ENCODE measurements around the gene PHACTR4. TPM values are rescaled to one million over a fixed set of nuclear protein-coding genes. Genes with fewer than 3 reads are reported as not detected.

PHACTR4 gene
- total and polyA plus RNA-seq, 2 donors (not counting 3 experiments of a cell fraction or from before 2014, with no cell fraction given) = 25.4 to 61.0 TPM

DNA sequence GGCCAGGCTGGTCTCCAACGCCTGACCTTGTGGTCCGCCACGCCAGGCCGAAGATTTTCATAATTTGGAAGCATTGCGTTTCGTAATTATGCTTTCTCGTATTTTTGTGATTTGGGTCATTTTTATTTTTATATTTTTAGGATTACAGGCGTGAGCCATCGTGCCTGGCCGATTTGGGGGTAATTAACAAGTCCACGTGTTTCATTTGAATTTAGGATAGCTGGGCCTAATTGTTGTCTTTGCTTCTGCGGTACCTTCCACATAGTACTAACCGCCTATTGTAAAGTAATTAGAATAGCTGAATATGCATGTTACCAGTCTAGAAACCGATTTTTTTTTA, 137.3 kb downstream of the PHACTR4 start:
- Histone ChIP-seq H4K20me1 (replicated peaks; ENCODE audit: control insufficient read depth, extremely low read depth, insufficient read depth, low read length) (peaks cover 2% of the 10 kb centered on the region), H3K4me2 (ENCODE audit: insufficient read depth, low read length) (peak overlapping the region; percentile 100), H3K4me1 (ENCODE audit: control insufficient read depth, extremely low read depth, insufficient read depth, low read length) (peaks cover 34% of the 10 kb centered on the region), H3K27me3 (ENCODE audit: control insufficient read depth in 2 of 2, insufficient read depth in 2 of 2, low read length in 2 of 2) (no peaks in the 10 kb centered on the region), H2AFZ (ENCODE audit: low read depth, low read length) (no peak overlapping the region), H3K9ac (replicated peaks; ENCODE audit: extremely low read depth, insufficient read depth, low read length) (peak overlapping the region; percentile 99), H3K4me3 (replicated peaks in 1 of 3; ENCODE audit: insufficient read depth in 1 of 3, low read depth in 1 of 3, low read length in 3 of 3) (peak overlapping the region; percentile 58 to 100 (median 75)), H3K36me3 (ENCODE audit: control insufficient read depth in 2 of 2, extremely low read depth in 1 of 2, insufficient read depth in 2 of 2, low read length in 2 of 2) (peaks cover 25 to 30% of the 10 kb centered on the region in 2 experiments), H3K9me3 (replicated peaks; ENCODE audit: control insufficient read depth, insufficient read depth, low read length) (no peaks in the 10 kb centered on the region), H3K27ac (ENCODE audit: insufficient read depth, low read depth, low read length) (peak overlapping the region; percentile 78), H3K79me2 (ENCODE audit: control insufficient read depth, insufficient read depth, low read length) (peaks cover 54% of the 10 kb centered on the region), H3K9me1 (replicated peaks; ENCODE audit: control insufficient read depth, extremely low read depth, insufficient read depth, low read length) (no peaks in the 10 kb centered on the region)
- BruUV-seq (replicated peaks) = no TSS peak
- intact Hi-C loops (cut with micrococcal nuclease) (loop anchor here (2.0 to 5.0 kb wide), 2 partner anchors 74 to 140 kb away; partner anchors contain the start of gene PHACTR4), dilution Hi-C loops (cut with MboI; ENCODE audit: extremely low pct_ligation_motif_present, low sequenced_read_pairs) (no loop called here)
- TF ChIP-seq POLR2A (IDR thresholded peaks at IDR 0.05; ENCODE audit: low read depth, low read length) = no peak
- ChIA-PET CTCF (interaction anchor here (0.7 to 4.3 kb wide), 3 partner anchors 11 to 147 kb away, joined by 3 to 13 read pairs (median 4); no protein-coding TSS in a partner anchor), POLR2A (interaction anchor here (0.6 to 1.7 kb wide), 5 partner anchors 75 to 162 kb away, joined by 3 to 9 read pairs (median 5); partner anchors contain the start of genes GMEB1 and RNU11)
- no peak for DNase-seq (ENCODE audit: low read depth, low spot score)
- no peak for FAIRE-seq

DNA sequence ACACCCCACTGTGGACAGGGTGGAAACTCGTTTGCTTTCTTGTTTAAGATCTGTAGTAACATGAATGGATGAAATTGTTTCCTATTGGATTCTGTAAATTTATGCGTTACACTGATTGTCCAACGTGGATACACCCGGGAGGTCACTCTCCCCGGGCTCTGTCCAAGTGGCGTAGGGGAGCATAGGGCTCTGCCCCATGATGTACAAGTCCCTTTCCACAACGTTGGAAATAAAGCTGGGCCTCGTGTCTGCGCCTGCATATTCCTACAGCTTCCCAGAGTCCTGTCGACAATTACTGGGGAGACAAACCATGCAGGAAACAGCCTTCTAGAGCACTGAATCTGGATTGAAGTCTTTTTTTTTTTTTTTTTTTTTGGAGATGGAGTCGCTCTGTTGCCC, 137.7 kb downstream of the PHACTR4 start:
- ChIA-PET POLR2A (interaction anchor here (0.6 to 1.7 kb wide), 8 partner anchors 69 to 241 kb away, joined by 3 to 9 read pairs (median 5); partner anchors contain the start of genes GMEB1 and RNU11), CTCF (interaction anchor here (0.6 to 4.3 kb wide), 4 partner anchors 11 to 148 kb away, joined by 3 to 13 read pairs (median 4); no protein-coding TSS in a partner anchor)
- peak overlapping the region; percentile 100 for H3K4me2 ChIP-seq (ENCODE audit: insufficient read depth, low read length)
- H3K9ac ChIP-seq (replicated peaks; ENCODE audit: extremely low read depth, insufficient read depth, low read length) = peak overlapping the region; percentile 99
- FAIRE-seq (peak; percentile 43), DNase-seq (ENCODE audit: low read depth, low spot score) (no peak)
- H3K36me3 ChIP-seq (ENCODE audit: control insufficient read depth in 2 of 2, extremely low read depth in 1 of 2, insufficient read depth in 2 of 2, low read length in 2 of 2) = peaks cover 29 to 33% of the 10 kb centered on the region in 2 experiments
- H4K20me1 ChIP-seq (replicated peaks; ENCODE audit: control insufficient read depth, extremely low read depth, insufficient read depth, low read length) = peaks cover 2% of the 10 kb centered on the region
- dilution Hi-C loops (cut with MboI; ENCODE audit: extremely low pct_ligation_motif_present, low sequenced_read_pairs) = no loop called here
- H2AFZ ChIP-seq (ENCODE audit: low read depth, low read length) = no peak overlapping the region
- H3K4me1 ChIP-seq (ENCODE audit: control insufficient read depth, extremely low read depth, insufficient read depth, low read length) = peaks cover 34% of the 10 kb centered on the region
- BruUV-seq (replicated peaks) = no TSS peak
- TF ChIP-seq FOS (IDR thresholded peaks at IDR 0.05; ENCODE audit: borderline replicate concordance, insufficient read depth, low read length) = no peak
- no peak for TF ChIP-seq JUN (IDR thresholded peaks at IDR 0.05; ENCODE audit: borderline replicate concordance, insufficient read depth, insufficient read length, low read depth)
- TF ChIP-seq CTCF (IDR thresholded peaks at IDR 0.05; ENCODE audit: extremely low read depth in 1 of 2, insufficient read depth in 1 of 2, low read depth in 1 of 2, low read length in 2 of 2) = no peak
- TF ChIP-seq, protein P1, sequence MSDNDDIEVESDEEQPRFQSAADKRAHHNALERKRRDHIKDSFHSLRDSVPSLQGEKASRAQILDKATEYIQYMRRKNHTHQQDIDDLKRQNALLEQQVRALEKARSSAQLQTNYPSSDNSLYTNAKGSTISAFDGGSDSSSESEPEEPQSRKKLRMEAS (IDR thresholded peaks at IDR 0.05; ENCODE audit: insufficient read depth, insufficient read length) = no peak
- no peak for TF ChIP-seq MYC (IDR thresholded peaks at IDR 0.05; ENCODE audit: low read depth, low read length)
- peak overlapping the region; percentile 78 for H3K27ac ChIP-seq (ENCODE audit: insufficient read depth, low read depth, low read length)
- no peaks in the 10 kb centered on the region for H3K27me3 ChIP-seq (ENCODE audit: control insufficient read depth in 2 of 2, insufficient read depth in 2 of 2, low read length in 2 of 2)
- intact Hi-C loops (cut with micrococcal nuclease) = loop anchor here (2.0 to 5.0 kb wide), 2 partner anchors 74 to 140 kb away; partner anchors contain the start of gene PHACTR4
- H3K9me3 ChIP-seq (replicated peaks; ENCODE audit: control insufficient read depth, insufficient read depth, low read length) = no peaks in the 10 kb centered on the region
- peaks cover 57% of the 10 kb centered on the region for H3K79me2 ChIP-seq (ENCODE audit: control insufficient read depth, insufficient read depth, low read length)
- H3K9me1 ChIP-seq (replicated peaks; ENCODE audit: control insufficient read depth, extremely low read depth, insufficient read depth, low read length) = no peaks in the 10 kb centered on the region
- peak overlapping the region; percentile 58 to 100 (median 75) for H3K4me3 ChIP-seq (replicated peaks in 1 of 3; ENCODE audit: insufficient read depth in 1 of 3, low read depth in 1 of 3, low read length in 3 of 3)

All from endothelial cell of umbilical vein (primary cell).